H1 (cell line): ENCODE measurements around the gene CA9. TPM values are rescaled to one million over a fixed set of nuclear protein-coding genes. Genes with fewer than 3 reads are reported as not detected.

Experiments
- KDM5A ChIP-seq: fragments of 200-600 bp; IDR thresholded peaks from 2 replicates; pipeline ENCODE4 v1.7.1; 2012; ENCODE audit warnings: mild to moderate bottlenecking, low read length, inconsistent platforms, mixed read lengths
- NANOG ChIP-seq: IDR thresholded peaks from 2 replicates; pipeline ENCODE4 v1.6.1; 2011; ENCODE audit warnings: low read length, low read depth, mild to moderate bottlenecking, inconsistent platforms; ENCODE audit not compliant: insufficient read depth, poor library complexity, severe bottlenecking
- POLR2A ChIP-seq, 2 experiments: IDR thresholded peaks; 1 replicate in 1 of 2; 2 replicates in 1 of 2; pipeline ENCODE4 v1.6.1; 2011; ENCODE audit warnings: low read depth in 2 of 2, low read length in 2 of 2, mild to moderate bottlenecking in 2 of 2; ENCODE audit errors: control extremely low read depth in 1 of 2
- SIN3A ChIP-seq, 2 experiments: IDR thresholded peaks in 1 of 2; conservative IDR thresholded peaks in 1 of 2; 2 replicates each; pipeline ENCODE4 v1.6.1; 2011 to 2012; ENCODE audit warnings: low read length in 2 of 2, improper control_type of control experiment in 1 of 2, low read depth in 1 of 2, mild to moderate bottlenecking in 1 of 2
- TCF12 ChIP-seq: IDR thresholded peaks from 2 replicates; pipeline ENCODE4 v1.6.1; 2011; ENCODE audit warnings: low read depth, mild to moderate bottlenecking, low read length
- USF2 ChIP-seq: IDR thresholded peaks from 2 replicates; pipeline ENCODE4 v1.6.1; 2011; ENCODE audit warnings: low read length, improper control_type of control experiment
- polyA plus RNA-seq, 7 experiments: library from polyadenylated mRNA; depleted of rRNA in 3 of 7; stranded (reverse) in 5 of 7; unstranded in 2 of 7; fragments of >200 nt in 5 of 7; fragments of 200-250 nt in 2 of 7; gene quantifications; 1 replicate in 5 of 7; 2 replicates in 1 of 7; 4 replicates in 1 of 7; pipeline versions ENCODE4 v1.2.1 to v1.2.3, GENCODE V29; 2011 to 2013; ENCODE audit warnings: missing spikeins in 2 of 7, mixed read lengths in 2 of 7
- total RNA-seq: library from RNA; stranded (reverse); fragmentation: NEBNext Ultra II Directional; extraction: Animal tissue kit (Norgen Biotek cat#: 25700); gene quantifications from 2 replicates; pipeline ENCODE4 v1.2.1, GENCODE V29; 2021

The CA9 gene
- total and polyA plus RNA-seq, 2 of the 8 experiments (the other 6 are each of a cell fraction or from before 2014, with no cell fraction given), result 1.3 to 1.8 TPM

- TF ChIP-seq USF2 (no peak), POLR2A (IDR thresholded peaks at IDR 0.05; ENCODE audit: control extremely low read depth in 1 of 2, low read depth in 2 of 2, low read length in 2 of 2) (peak in 1 of 2 experiments; percentile 75; a peak in 2 of 3 replicates), KDM5A (no peak), TCF12 (no peak), NANOG (no peak), SIN3A (conservative IDR thresholded peaks at IDR 0.05 in 1 of 2, IDR thresholded peaks at IDR 0.05 in 1 of 2; ENCODE audit: low read depth in 1 of 2, low read length in 2 of 2) (peak; percentile 63 to 86; a peak in 2 of 4 replicates)
Observed at GRCh38 chr9:35664531-35665470, 8.9 kb upstream of the CA9 start, which contains the start of gene ARHGEF39 (continued).
